Vagina (tissue), 2 donors: ENCODE results near the gene MLXIPL.

Source experiments
- CTCF ChIP-seq, 3 experiments: fragments of 450-650 bp in 2 of 3; fragments of 200-600 bp in 1 of 3; sonication (generic) in 1 of 3; IDR thresholded peaks; one replicate each; pipeline ENCODE4 v1.5.1; 2017 to 2019; ENCODE audit warnings: antibody characterized with exemption in 3 of 3, mild to moderate bottlenecking in 2 of 3, moderate library complexity in 2 of 3
- POLR2A ChIP-seq, 2 donors: fragments of 450-650 bp; IDR thresholded peaks; one replicate each; pipeline ENCODE4 v1.6.1; 2017; ENCODE audit warnings: antibody characterized with exemption in 2 of 2, mild to moderate bottlenecking in 2 of 2, moderate library complexity in 2 of 2

- TF ChIP-seq CTCF (IDR thresholded peaks at IDR 0.05) (no peak), POLR2A (IDR thresholded peaks at IDR 0.05) (no peak)
Observed at GRCh38 chr7:73618538-73618937, 5.8 kb downstream of the MLXIPL start.
